ENCODE results near the gene ADCY4.
"Not testable (repeated sequence)": the region's sequence is repeated elsewhere in the genome, so short reads cannot be mapped to it uniquely, and the experiment has no call there.

The ADCY4 gene

DNA sequence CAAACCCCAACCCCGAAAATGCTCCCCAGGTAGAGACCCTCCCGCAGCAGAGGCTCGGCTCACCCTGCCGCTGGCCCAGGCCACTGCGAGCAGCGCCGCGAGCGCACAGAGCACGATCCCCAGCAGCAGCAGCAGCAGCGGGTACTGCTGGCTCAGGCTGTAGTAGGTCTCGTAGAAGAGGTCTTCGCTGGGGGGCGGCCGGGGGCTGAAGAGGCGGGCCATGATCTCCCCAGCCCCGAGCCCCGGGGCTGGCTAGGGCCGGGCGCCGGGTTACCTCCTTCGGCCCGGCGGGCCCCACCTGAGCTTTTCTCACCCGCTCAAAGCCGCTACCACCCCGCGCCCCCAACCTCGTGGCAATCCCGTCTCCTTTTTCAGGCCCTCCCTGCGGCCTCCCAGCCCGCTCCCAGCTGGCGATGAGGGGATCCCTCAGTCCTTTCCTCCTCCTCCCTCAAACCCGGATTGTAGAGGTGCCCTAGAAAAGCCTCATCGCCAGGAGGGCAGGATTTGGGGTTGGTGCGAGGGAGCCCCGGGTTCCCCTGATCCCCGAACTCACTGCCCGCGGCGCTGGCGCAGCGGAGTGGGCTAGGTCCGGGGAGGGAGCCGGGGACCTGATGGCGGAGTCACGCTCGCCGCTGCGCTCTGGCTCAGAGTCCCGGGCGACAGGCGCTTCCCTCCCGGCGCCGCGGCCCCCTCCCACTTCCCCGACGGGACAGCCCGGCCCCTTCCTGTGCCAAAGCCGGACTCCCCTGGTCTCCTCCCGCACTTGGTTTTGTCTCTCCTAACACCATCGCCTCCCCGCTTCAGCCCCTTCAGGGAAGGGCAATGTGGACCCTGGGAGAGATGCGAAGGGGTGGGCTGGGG lies at the start of gene ADCY4:
Gene ADCY4, minus strand, starts transcription at position 641 of the 861 bp plus-strand sequence. Its CDS starts 419 bp downstream, at position 222.
- DNase-seq, result peak; percentile 38

- DNase-seq, result no peak
Measured at GRCh38 chr14:24384169-24384568, 49.3 kb upstream of the ADCY4 start.

DNA sequence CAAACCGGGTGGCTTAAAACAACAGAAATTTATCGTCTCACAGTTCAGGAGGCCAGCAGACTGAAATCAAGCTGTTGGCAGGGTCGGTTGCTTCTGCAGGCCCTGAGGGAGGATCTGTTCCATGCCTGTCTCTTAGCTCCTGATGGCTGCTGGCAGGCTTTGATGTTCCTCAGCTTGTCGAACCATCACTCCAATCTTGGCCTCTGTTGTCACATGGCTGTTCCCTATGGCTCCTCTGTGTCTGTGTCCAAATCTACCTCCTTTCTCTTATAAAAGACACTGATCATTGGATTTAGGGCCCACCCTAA lies 47.1 kb upstream of the ADCY4 start:
- no peak for DNase-seq

DNA sequence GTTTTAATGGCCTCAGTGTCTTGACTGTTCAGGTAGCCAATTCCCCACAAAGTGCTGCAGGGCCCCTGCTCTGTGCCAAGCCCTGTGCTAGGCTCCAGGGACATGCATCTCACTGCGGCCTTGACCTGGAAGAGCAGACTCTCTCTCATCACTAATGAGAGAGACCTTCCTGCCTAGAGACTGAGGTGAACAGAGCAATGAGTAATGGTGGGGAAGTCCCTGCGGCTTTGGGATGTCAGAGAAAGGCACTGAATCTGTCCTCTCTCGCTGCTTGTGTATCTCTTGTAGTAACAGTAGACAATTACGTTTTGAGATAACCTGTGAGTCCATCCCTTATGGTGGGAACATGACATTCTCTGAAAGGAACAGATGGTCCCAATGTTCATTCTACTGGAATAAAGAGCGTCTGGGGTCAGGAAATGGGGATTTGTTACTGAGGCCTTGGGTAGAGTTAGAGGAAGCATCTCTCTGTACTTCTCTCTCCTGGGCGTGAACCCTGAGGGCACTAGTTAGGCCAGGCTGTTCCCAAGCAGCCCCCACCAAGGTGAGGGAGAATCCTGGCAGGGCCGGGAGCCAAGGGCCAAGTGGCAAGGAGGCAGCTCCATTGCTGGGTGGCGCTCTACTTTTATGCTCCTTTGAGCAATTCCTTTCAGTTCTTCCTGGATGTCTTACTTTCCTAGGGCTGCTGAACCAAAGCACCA lies 46.6 kb upstream of the ADCY4 start:
- DNase-seq, result no peak

- DNase-seq, result no peak
Measured at GRCh38 chr14:24379907-24380730, 45.2 kb upstream of the ADCY4 start.

DNA sequence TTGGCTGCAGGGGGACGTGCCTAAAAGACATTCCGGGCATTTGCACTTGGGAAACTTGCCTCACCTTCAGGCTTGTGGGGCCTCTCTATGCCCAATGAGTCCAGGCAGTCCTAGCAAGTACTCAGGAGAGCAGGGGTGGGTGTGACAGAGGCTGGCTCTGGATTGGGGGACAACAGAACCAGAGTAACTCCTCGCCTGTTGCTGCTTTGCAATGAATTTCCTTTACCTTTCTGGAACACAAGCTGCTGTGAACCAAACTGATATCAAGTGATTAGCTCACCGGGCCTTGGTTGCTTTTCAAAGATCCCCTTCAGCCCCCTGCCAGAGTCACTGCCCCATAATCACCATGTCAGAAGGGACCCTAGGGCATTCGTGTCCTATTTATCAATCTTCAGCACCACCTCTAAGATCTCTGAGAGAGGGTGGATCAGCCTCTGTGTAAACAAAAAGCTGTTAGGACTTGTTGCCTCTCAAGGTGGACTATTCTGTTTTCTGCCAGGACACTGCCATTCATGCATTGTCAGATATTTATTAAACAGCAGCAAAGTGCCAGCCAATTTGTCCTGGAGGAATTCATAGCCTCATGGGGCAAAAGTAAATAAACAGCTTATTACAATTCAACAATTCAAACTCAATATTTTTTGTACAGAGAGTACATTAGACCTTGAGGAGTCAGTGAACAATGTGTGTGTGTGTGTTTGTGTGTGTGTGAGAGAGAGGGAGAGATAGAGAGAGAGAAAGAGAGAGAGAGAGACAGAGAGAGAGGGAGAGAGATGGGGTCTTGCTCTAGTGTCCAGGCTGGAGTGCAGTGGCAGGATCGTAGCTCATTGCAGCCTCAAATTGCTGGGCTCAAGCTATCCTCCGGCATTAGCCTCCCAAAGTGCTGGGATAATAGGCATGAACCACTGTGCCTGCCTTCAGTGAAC lies 44.4 kb upstream of the ADCY4 start:
- no peak for DNase-seq

DNA sequence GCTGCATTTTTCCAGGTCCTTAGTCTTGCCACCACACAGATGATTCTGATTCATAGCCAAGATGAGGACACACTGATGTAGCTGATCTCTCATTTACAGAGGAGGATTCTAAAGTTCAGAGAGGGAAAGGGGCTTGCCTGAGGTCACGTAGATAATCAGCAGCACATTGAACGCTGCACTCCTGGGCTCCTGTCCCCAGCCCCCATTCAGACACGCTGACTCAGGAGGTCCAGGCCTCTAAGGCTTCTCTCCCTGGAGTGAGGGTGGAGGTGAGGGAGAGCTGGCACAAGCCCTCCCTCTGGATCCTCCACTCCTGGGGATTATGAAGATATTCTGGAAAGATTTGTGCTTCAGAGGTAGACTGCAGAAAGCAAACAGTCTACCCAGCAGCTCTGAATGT lies 43.5 kb upstream of the ADCY4 start:
- no peak for DNase-seq

GRCh38 chr14:24377657-24378056 lies 42.8 kb upstream of the ADCY4 start:
- no peak for DNase-seq

DNA sequence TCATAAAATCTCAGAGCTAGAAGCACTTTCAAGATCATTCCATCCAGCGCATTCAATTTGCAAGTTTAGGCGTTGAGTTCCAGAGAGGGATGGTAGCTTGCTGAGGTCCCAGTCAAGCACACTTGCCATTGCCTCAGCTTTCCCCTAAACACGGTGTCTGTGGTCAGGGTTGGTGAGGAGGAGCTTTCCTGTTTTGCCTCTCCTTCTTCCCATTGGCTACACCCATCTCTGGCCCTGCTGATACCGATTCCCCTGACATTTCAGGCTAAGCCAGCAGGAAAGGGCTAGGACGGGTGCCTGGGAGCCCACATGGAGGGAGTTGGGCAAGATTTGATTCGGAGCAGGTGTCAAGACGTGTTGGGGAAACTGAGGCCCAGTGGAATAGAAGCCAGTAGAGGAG lies 42.3 kb upstream of the ADCY4 start:
- DNase-seq, result no peak

DNA sequence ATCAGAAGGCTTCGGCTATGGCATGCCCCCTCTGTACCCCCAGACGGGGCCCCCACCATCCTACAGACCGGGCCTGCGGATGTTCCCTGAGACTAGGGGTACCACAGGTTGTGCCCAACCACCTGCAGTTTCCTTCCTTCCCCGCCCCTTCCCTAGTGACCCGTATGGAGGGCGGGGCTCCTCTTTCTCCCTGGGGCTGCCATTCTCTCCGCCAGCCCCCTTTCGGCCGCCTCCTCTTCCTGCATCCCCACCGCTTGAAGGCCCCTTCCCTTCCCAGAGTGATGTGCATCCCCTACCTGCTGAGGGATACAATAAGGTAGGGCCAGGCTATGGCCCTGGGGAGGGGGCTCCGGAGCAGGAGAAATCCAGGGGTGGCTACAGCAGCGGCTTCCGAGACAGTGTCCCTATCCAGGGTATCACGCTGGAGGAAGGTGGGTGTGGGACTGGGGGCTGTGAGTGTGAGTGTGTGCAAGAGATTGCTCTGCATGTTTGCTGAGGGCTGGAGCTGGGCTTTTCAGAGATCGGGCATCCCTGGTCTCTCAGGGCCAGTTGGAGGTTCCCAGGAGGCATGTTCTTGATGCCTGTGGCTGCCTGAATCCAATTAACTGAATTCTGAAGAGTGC lies 41.7 kb upstream of the ADCY4 start:
- no peak for DNase-seq

DNA sequence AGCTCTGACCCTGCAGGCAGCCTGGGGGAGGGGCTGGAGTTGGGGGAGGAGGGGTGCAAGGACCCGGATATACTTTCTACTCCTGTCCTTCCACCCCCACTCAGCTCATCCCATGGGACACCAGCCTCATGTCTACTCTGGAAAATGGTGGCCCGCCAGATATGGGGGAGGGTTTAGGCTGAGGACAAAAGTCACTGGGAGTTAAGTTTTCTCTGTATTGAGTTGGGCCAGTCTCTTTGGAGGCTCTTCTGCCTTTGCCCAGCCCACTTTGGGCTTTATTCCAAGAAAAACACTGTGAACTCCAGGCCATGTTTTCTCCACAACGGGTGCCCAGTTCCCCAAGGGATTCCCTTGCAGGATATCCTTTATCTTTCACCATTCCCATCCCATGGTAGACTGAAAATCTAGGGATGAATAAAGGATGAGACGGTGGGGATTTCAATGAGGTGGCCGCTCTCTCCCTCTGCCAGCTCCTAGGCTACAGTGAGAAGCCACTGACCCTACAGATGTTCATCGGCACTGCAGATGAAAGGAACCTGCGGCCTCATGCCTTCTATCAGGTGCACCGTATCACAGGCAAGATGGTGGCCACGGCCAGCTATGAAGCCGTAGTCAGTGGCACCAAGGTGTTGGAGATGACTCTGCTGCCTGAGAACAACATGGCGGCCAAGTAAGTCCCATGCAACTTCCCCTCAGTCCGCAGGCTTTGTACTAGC lies 38.0 kb upstream of the ADCY4 start:
- no peak for DNase-seq

- DNase-seq, result not testable (repeated sequence)
Measured at GRCh38 chr14:24371605-24372004, 36.7 kb upstream of the ADCY4 start.

- no peak for DNase-seq
Measured at GRCh38 chr14:24370748-24371147, 35.9 kb upstream of the ADCY4 start.

GRCh38 chr14:24369907-24370687 lies 35.2 kb upstream of the ADCY4 start:
- DNase-seq, result no peak

GRCh38 chr14:24369463-24369862 lies 34.6 kb upstream of the ADCY4 start:
- no peak for DNase-seq

GRCh38 chr14:24368562-24369252 lies 33.8 kb upstream of the ADCY4 start:
- DNase-seq, result peak; percentile 25

DNA sequence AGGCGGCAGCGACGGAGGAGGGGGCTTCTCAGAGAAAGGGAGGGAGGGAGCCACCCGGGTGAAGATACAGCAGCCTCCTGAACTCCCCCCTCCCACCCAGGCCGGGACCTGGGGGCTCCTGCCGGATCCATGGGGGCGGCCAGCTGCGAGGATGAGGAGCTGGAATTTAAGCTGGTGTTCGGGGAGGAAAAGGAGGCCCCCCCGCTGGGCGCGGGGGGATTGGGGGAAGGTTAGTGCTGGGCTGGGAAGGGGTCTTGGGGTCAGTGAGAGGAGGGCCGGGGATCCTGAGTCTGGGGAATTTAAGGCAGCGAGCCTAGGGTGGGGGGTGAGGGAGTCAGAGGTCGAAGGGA lies 33.3 kb upstream of the ADCY4 start:
- DNase-seq, result no peak

GRCh38 chr14:24367514-24368211 lies 32.8 kb upstream of the ADCY4 start, which contains the start of gene NFATC4:
Gene NFATC4, plus strand, starts transcription at chr14:24368184. Its CDS starts 157 bp downstream, at chr14:24368341.
- no peak for DNase-seq
